SK-N-MC (cell line): ENCODE measurements around the gene STK11.

Source experiments
- EZH2 ChIP-seq: fragments of 200-600 bp; sonication (generic); IDR thresholded peaks from one replicate; pipeline ENCODE4 v1.6.1; 2017; ENCODE audit warnings: antibody characterized with exemption
- POLR2AphosphoS5 ChIP-seq: IDR thresholded peaks from 2 replicates; pipeline ENCODE4 v1.6.1; 2012; ENCODE audit warnings: mild to moderate bottlenecking, low read depth, low read length, borderline replicate concordance

GRCh38 chr19:1167687-1168571 lies 37.6 kb upstream of the STK11 start:
- TF ChIP-seq EZH2 (no peak), POLR2AphosphoS5 (no peak)
